Activated naive CD8-positive, alpha-beta T cell treated with anti-CD3 and anti-CD28 coated beads, Interleukin-2, amount 50 U/mL, for 24 hours (primary cell): ENCODE measurements around the gene GRPEL1.

ENCODE experiments used
- ATAC-seq: fragments of 150-1000 bp; cut with Tn5 transposase; one replicate; pipeline ENCODE4 v1.10.0; 2021
- DNase-seq: peaks from one replicate; pipeline ENCODE4 v3.0.0; 2021
- H3K27ac Mint-ChIP-seq: one replicate; pipeline ENCODE4 v1.8.0; 2021; ENCODE audit warnings: mild to moderate bottlenecking, mixed read lengths
- H3K27me3 Mint-ChIP-seq: one replicate; pipeline ENCODE4 v1.8.0; 2021; ENCODE audit warnings: mixed read lengths
- H3K36me3 Mint-ChIP-seq: one replicate; pipeline ENCODE4 v1.8.0; 2021; ENCODE audit warnings: low read depth, mixed read lengths
- H3K4me1 Mint-ChIP-seq: one replicate; pipeline ENCODE4 v1.8.0; 2021; ENCODE audit warnings: mixed read lengths
- H3K4me3 Mint-ChIP-seq: one replicate; pipeline ENCODE4 v1.8.0; 2021; ENCODE audit warnings: mild to moderate bottlenecking, moderate library complexity, mixed read lengths
- H3K9me3 Mint-ChIP-seq: one replicate; pipeline ENCODE4 v1.8.0; 2021; ENCODE audit warnings: mixed read lengths

GRPEL1 gene

GRCh38 chr4:7049739-7050138 is 18.1 kb downstream of the GRPEL1 start:
- H3K4me3 Mint-ChIP-seq: no peak overlapping the region
- peaks cover 8% of the 10 kb centered on the region for H3K36me3 Mint-ChIP-seq
- peaks cover 44% of the 10 kb centered on the region for H3K4me1 Mint-ChIP-seq
- DNase-seq: no peak
- H3K27me3 Mint-ChIP-seq: no peaks in the 10 kb centered on the region
- ATAC-seq: no peak
- no peak overlapping the region for H3K27ac Mint-ChIP-seq
- no peaks in the 10 kb centered on the region for H3K9me3 Mint-ChIP-seq

DNA sequence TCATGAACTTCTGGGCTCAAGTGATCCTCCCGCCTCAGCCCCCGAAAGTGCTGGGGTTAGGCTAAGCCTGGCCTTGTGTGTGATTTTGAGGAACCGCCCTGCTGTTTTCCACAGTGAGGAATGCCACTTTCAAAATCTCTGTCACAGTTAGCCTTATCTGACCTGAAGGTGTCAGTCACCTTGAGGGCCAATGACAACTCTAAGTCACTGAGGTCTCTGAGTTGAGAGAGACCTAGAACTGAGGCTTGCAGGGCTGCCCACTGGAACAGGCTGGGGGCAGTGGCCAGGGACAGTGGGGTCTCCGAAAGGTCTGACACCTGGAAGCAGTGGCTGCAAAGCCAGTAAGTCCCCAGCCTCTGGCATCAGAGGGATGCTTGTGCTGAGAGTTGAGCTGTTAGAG is 18.6 kb downstream of the GRPEL1 start:
- H3K27ac Mint-ChIP-seq: no peak overlapping the region
- no peaks in the 10 kb centered on the region for H3K27me3 Mint-ChIP-seq
- peaks cover 5% of the 10 kb centered on the region for H3K36me3 Mint-ChIP-seq
- peaks cover 49% of the 10 kb centered on the region for H3K4me1 Mint-ChIP-seq
- no peaks in the 10 kb centered on the region for H3K9me3 Mint-ChIP-seq
- ATAC-seq (no peak), DNase-seq (no peak)
- no peak overlapping the region for H3K4me3 Mint-ChIP-seq

DNA sequence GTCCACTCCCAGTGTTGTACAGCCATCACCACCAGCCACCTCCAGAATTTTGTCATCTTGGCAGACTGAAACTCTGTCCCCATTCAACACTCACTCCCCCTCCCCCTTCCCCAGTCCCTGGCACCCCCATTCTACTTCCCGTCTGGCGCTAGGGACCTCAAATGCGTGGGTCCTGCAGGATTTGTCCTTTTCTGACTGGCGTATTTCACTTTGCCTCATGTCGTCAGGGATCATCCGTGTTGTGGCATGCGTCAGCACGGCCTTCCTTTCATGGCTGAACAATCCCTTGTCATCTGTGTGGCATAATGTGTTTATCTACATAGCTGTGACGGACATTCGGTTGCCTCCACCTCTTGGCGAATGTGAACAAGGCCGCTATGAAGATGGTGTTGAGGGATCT is 19.2 kb downstream of the GRPEL1 start:
- H3K9me3 Mint-ChIP-seq: no peaks in the 10 kb centered on the region
- no peaks in the 10 kb centered on the region for H3K27me3 Mint-ChIP-seq
- ATAC-seq: no peak
- H3K36me3 Mint-ChIP-seq: no peaks in the 10 kb centered on the region
- H3K4me3 Mint-ChIP-seq: no peak overlapping the region
- no peak for DNase-seq
- H3K27ac Mint-ChIP-seq: no peak overlapping the region
- H3K4me1 Mint-ChIP-seq: peaks cover 52% of the 10 kb centered on the region

DNA sequence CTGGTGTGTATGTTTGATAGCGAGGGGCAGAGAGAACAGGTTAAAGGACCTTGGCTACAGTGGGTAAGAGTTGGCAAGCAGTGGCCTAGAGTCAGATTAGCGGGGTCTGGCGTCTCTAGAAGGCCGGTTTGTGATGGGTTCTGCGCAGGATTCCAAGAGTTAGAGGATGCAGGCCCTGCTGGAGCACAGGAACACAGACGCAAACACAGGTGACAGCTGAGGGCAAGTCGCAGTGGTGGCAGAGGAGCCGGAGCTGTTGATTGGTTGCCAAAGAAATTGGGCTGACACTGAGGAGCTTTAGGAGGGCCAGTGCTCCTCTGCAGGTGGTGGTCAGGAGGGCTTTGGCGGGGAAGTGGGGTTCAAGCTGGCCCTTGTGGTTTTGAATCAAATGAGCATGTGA is 20.9 kb downstream of the GRPEL1 start:
- DNase-seq (no peak), ATAC-seq (no peak)
- no peaks in the 10 kb centered on the region for H3K36me3 Mint-ChIP-seq
- no peak overlapping the region for H3K4me3 Mint-ChIP-seq
- H3K27ac Mint-ChIP-seq: peak overlapping the region; percentile 23
- H3K27me3 Mint-ChIP-seq: peaks cover under 1% of the 10 kb centered on the region
- H3K9me3 Mint-ChIP-seq: no peaks in the 10 kb centered on the region
- H3K4me1 Mint-ChIP-seq: peaks cover 43% of the 10 kb centered on the region

GRCh38 chr4:7045961-7046921 is 21.6 kb downstream of the GRPEL1 start:
- Mint-ChIP-seq H3K9me3 (no peaks in the 10 kb centered on the region), H3K27me3 (peaks cover 4% of the 10 kb centered on the region), H3K4me3 (peak overlapping the region; percentile 84), H3K4me1 (peaks cover 43% of the 10 kb centered on the region), H3K27ac (peak overlapping the region; percentile 23), H3K36me3 (no peaks in the 10 kb centered on the region)
- ATAC-seq: no peak
- DNase-seq: no peak

DNA sequence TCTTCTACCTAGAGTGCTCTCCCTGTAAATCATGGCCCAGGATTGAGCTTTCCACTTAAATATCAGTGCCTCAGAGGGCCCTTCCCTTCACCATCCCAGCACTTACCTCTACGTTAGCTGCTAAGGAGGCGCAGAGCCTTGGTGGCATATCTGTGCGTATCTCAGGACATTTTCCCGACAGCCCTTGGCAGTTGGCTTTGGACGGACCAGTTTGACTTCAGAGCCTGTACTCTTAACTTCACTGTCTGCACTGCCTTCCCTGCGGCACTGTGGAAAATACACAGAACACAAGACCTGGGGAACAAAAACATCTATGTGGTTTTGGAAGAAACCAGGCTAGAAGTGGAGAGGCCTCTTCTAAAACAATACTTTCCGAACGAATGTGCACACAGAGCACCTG is 22.3 kb downstream of the GRPEL1 start:
- peak overlapping the region; percentile 84 for H3K4me3 Mint-ChIP-seq

DNA sequence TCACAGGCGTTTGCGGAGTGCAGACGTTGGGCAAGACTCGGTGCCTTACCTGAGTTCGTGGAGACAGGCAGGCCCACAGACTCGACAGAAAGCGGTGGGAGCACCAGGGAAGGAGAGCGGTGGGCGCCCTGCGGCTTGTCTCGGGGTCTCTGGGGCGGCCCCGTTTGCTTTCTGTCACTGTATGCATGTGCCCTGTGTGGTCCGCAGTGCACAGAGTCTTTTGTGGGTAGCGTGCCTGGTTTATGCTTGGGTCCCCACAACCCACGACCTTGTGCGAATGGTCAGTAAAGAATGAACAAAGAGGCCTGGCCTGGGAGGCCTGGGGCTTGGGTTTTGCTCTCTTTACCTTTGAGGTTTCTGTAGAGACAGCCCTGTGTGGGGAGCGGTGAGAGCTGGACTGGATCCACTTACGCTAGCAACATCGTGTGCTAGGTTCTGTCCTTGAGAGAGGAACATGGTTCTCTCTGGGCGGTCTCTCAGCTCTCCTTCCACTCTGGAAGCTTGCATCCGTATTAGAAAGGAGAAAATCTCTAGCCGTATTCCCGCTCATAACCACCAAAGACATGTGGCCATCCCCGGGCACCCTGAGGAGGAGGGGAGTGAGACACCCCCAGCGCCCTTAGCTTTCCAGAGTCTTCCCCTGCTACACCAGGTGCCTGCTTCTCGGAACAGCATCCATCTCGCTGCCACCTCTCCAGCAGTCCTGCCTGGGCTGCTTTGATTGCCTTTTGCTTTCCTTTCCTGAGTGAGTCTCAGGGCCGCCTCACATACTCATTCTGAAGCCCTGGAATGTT is 23.5 kb downstream of the GRPEL1 start:
- H3K27me3 Mint-ChIP-seq: peaks cover 4% of the 10 kb centered on the region
- peak overlapping the region; percentile 84 for H3K4me3 Mint-ChIP-seq
- ATAC-seq (no peak), DNase-seq (no peak)
- H3K4me1 Mint-ChIP-seq: peaks cover 43% of the 10 kb centered on the region
- H3K9me3 Mint-ChIP-seq: no peaks in the 10 kb centered on the region
- no peaks in the 10 kb centered on the region for H3K36me3 Mint-ChIP-seq
- peak overlapping the region; percentile 56 for H3K27ac Mint-ChIP-seq

More for the DNA sequence above, 22.3 kb downstream of the GRPEL1 start:
- Mint-ChIP-seq H3K9me3 (no peaks in the 10 kb centered on the region), H3K27ac (no peak overlapping the region), H3K4me1 (peaks cover 43% of the 10 kb centered on the region), H3K36me3 (no peaks in the 10 kb centered on the region), H3K27me3 (peaks cover 4% of the 10 kb centered on the region)
- DNase-seq (no peak), ATAC-seq (no peak)

DNA sequence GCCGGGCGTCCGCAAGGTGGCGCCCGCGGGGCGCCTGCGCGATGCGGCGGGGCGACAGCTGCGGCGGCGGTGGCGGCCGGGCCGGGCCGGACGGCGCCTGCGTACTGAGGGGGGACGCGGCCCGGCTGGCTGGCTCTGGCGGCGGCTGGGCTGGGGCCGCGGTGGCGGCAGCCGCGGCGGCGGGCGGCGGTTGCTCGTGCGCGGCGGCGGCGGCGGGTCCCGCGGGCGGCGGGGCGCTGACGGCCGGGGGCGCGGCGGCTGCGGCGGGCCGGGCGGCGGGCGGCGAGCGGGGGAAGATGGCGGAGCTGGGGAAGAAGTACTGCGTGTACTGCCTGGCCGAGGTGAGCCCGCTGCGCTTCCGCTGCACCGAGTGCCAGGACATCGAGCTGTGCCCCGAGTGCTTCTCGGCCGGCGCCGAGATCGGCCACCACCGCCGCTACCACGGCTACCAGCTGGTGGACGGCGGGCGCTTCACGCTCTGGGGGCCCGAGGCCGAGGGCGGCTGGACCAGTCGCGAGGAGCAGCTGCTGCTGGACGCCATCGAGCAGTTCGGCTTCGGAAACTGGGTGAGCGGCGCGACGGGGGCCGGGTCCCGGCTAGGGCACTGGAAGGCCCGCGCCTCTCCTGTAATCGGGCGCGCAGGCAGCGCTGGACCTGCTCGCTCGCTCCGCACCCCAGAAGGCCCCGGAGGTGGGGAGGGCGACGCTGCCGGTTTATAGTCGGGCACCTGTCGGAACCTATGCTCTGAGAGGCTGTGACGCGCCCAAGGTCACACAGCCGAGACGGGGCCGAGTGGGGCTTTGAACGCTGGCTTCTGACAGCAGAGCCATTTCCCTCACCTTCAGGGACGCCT is 24.4 kb downstream of the GRPEL1 start, which contains the start of gene TADA2B:
TSS of gene TADA2B (plus strand) at position 89 of the 853 bp plus-strand sequence. CDS start at position 297, 208 bp downstream.
- Mint-ChIP-seq H3K4me3 (peak within 1 kb of the TSS; percentile 85), H3K27me3 (peaks cover 4% of the 10 kb centered on the region), H3K36me3 (no peaks in the 10 kb centered on the region), H3K27ac (peak within 1 kb of the TSS; percentile 65), H3K4me1 (peaks cover 39% of the 10 kb centered on the region), H3K9me3 (no peaks in the 10 kb centered on the region)
- DNase-seq (peak; percentile 52), ATAC-seq (peak; percentile 46)

DNA sequence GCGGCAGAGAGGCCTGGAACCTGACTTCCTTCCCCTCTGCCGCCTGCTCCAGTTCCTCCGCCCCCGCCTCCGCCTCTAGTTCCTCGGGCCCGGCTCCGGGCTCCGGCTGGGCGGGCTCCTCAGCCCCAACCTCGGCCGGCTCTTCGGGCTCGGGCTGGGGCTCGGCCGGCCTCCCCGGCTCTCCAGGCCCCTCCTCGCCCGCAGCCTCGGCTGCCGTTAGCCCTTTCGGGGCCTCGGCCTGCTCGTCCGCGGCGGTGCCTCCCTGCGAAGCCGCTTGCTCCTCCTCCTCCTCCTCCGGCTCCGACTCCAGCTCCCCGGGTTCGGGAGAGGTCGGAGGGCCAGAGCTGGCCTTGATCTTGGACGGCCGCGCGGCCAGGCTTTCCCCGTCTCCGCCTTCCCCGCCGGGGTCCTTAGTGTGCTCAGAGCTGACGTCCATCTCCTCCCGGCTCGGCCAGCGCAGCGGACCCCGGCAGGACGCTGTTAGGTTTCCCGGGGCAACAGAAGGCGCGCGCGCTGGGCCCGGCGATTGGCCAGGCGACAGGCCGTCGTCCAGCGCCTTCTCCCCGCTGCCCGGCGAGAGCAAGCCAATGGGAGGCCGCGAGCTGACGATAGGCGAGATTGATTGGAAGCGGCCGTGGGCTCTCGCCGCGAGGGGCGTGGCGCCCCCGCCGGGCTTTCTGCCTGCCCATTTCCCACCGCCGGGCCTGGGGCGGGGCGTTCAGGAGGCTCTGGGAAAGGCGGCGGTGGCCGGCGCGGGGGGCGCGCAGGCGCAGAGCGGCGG is 25.2 kb downstream of the GRPEL1 start:
- Mint-ChIP-seq H3K4me1 (peaks cover 39% of the 10 kb centered on the region), H3K4me3 (peak overlapping the region; percentile 85), H3K36me3 (no peaks in the 10 kb centered on the region), H3K27ac (peak overlapping the region; percentile 65), H3K9me3 (no peaks in the 10 kb centered on the region), H3K27me3 (peaks cover 4% of the 10 kb centered on the region)
- peak; percentile 95 for DNase-seq
- ATAC-seq: peak; percentile 89

DNA sequence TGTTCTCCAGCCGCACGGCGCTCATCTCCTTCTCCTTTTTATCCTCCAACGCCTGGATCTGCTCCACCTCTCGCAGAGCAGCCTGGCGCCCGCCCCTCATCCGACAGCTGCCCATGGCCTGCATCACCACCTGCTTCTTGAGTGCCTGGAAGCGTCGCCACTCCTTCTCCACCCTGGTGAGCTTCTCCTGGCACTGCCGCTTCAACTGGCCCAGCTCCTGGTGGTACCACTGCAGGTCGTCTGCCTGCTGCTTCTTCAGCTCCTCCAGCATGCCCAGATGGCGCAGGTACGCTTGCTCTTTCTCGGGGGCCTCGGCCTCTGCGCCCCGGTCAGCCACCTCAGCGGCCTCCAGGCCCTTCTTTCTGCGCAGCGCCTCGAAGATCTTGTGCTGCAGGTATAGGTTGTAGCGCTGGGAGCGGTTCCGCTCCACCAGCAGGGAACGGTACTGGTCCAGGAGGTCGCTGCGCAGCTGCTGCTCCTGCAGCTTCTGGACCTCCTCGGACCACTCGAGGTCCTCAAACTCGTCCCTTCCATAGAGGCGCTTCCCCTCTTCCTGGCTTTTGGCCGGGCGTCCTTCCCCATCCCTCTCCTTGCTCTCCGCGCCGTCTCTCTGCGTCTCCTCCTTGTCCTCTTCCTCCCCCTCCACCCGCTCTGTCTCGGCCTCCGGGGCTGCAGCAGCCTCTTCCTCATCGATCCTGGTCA is 25.9 kb downstream of the GRPEL1 start:
- Mint-ChIP-seq H3K27ac (no peak overlapping the region), H3K9me3 (no peaks in the 10 kb centered on the region)

DNA sequence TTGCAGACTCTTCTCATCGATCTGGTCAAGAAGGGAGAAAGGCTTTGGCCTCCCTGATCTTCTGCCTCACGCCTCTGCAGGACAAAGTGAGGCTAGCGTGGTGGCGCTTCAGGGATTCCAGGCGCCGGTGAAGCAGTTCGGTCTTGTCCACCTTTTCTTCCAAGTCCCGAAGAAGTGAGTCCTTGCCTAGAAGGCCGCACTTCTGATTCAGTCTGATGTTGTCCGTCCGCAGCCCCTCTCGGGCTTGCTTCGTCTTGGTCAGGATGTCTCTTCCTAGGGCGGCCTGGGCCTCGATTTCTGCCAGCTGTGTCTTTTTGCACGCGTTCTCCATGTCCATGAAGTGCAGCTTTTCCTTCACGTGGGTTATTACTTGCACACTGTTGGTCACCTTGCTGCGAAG is 26.6 kb downstream of the GRPEL1 start:
- peaks cover 4% of the 10 kb centered on the region for H3K27me3 Mint-ChIP-seq
- H3K4me1 Mint-ChIP-seq: peaks cover 28% of the 10 kb centered on the region
- H3K36me3 Mint-ChIP-seq: no peaks in the 10 kb centered on the region
- H3K4me3 Mint-ChIP-seq: no peak overlapping the region
- no peak for DNase-seq
- H3K27ac Mint-ChIP-seq: no peak overlapping the region
- no peaks in the 10 kb centered on the region for H3K9me3 Mint-ChIP-seq
- no peak for ATAC-seq

More for the DNA sequence above, 25.9 kb downstream of the GRPEL1 start:
- H3K27me3 Mint-ChIP-seq: peaks cover 4% of the 10 kb centered on the region
- H3K36me3 Mint-ChIP-seq: no peaks in the 10 kb centered on the region
- H3K4me3 Mint-ChIP-seq: peak overlapping the region; percentile 71
- ATAC-seq: no peak
- DNase-seq: no peak
- peaks cover 33% of the 10 kb centered on the region for H3K4me1 Mint-ChIP-seq

DNA sequence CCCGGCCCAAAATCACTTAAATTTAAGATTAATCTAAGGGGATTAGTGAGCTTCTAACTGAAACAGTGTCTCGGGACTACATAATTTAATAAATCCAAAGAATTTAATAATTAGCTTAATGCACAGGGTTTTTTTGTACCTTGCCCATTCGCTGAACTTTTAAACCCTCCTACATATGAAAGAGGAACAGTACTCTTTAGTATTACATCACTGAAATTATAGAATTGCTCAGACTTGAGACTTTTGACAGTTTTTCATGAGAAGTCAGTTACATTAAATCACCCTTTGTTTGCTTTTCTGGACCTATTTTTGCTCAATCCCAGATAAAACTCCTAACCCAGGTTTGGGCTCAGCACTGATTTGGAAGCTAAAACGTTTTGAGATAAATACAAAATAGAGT is 27.1 kb downstream of the GRPEL1 start:
- no peak for DNase-seq
- Mint-ChIP-seq H3K4me1 (peaks cover 24% of the 10 kb centered on the region), H3K9me3 (no peaks in the 10 kb centered on the region), H3K27me3 (peaks cover 4% of the 10 kb centered on the region), H3K4me3 (no peak overlapping the region), H3K36me3 (no peaks in the 10 kb centered on the region), H3K27ac (no peak overlapping the region)
- ATAC-seq: no peak

GRCh38 chr4:7037425-7037824 is 30.4 kb downstream of the GRPEL1 start:
- H3K4me3 Mint-ChIP-seq: no peak overlapping the region
- H3K27ac Mint-ChIP-seq: no peak overlapping the region
- ATAC-seq (no peak), DNase-seq (no peak)
- peaks cover 5% of the 10 kb centered on the region for H3K4me1 Mint-ChIP-seq
- peaks cover 4% of the 10 kb centered on the region for H3K27me3 Mint-ChIP-seq
- no peaks in the 10 kb centered on the region for H3K36me3 Mint-ChIP-seq
- no peaks in the 10 kb centered on the region for H3K9me3 Mint-ChIP-seq
